HG02678 (cell line): ENCODE data around the gene LEMD1.
"Not testable (repeated sequence)": the region's sequence is repeated elsewhere in the genome, so short reads cannot be mapped to it uniquely, and the experiment has no call there.

Experiments
- ATAC-seq: cut with Tn5 transposase; IDR thresholded peaks from one replicate; pipeline ENCODE4 v1.9.1; 2021; ENCODE audit warnings: mild to moderate bottlenecking, moderate library complexity; ENCODE audit not compliant: unreplicated experiment

The LEMD1 gene

DNA sequence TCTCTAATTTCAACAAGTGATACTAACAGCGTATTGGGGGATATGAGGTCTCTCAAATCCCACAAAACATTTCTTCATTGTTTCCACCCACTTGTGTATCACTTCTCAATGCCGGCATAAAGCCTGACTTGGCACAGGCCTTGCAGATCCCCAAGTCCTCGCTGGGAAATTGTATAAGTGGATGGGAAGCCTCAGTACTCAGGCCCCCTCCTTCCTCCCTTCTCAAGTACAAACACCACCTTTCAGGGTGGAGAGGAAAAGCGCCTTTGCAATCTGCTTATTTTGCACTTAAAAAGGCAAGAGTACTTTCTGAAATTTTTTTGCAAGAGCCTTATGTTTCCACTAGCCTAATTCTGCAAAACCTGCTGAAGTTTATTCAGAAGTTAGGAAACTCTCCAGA lies 39.3 kb downstream of the LEMD1 start:
- no peak for ATAC-seq

DNA sequence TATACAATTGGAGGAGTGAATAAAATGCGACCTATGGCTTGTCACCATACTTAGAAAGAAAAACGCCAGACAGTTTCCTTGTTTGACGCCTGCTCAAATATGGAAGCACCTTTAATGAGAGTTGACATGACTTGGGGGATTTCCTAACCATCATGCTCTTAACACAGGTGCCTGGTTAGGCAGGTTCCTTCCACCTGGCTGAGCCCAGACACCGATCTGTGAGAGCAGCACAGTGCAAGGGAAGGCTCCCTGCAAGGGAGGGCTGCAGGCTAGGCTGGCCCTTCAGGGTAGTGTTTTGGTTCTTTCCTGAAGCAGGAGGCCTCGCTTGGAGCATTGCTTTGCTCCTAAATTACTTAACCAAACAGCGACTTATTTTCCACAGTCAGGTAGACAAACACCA lies 40.6 kb downstream of the LEMD1 start:
- ATAC-seq, result no peak

GRCh38 chr1:205380882-205381281 lies 41.0 kb downstream of the LEMD1 start:
- no peak for ATAC-seq

- ATAC-seq, result no peak
Observed at GRCh38 chr1:205379056-205379455, 42.8 kb downstream of the LEMD1 start.

GRCh38 chr1:205377355-205377754 lies 44.5 kb downstream of the LEMD1 start:
- no peak for ATAC-seq

DNA sequence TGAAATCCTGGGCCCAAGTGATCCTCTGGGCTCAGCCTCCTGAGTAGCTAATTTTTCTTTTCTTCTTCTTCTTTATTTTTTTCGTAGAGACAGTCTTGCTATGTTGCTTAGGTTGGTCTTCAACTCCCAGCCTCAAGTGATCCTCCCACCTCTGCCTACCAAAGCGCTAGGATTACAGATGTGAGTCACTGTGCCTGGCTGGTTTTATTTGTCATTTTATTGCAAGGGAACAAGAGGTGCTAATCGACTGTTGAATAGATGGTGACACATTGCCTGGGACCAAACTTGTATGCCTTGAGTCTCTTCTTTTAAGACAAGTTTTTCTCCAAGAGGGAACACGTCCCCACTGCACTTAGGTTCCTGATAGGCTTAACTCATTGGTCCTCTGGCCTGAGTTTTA lies 45.1 kb downstream of the LEMD1 start:
- no peak for ATAC-seq

- ATAC-seq, result no peak
Observed at GRCh38 chr1:205375835-205376545, 45.9 kb downstream of the LEMD1 start.

DNA sequence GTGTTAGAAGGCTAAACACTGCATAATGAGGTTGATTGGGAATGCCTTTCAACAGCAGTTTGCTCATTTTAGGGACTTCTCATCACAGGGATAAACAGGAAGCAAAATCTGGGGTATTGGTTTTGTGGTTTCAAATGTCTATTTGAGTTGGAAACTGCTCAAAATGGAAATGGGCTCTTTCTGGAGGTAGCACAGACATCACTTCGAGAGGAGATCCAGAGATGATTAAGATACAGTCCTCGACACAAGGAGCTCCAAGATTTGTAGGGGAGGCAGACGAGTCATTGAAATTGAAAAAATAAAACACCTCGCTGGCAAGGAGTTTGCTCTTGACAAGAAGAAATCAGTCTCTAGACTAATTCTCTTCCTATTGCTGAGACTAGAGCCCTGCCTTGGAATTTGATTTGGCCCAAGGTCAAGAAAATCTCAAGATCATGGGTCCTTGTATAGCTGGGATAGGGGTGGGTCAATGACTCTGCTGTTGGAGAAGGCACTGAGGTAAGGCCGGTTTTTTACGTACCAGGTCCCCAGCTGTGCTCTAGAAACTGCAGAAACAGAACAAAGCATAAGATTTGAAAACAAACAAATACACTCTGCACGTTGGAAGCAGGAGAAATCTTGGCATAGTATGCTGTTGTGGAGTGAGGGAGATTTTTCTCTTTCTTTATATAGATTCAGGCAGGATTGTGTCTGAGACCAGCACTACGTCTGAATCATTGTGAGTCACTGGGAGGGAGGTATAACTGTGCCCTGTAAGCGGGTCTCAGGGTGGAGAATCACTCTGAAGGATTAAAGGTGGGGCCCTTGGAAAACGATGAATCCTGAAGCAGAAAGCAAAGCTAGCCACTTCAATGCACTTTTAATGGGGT lies 47.4 kb downstream of the LEMD1 start:
- ATAC-seq, result no peak

DNA sequence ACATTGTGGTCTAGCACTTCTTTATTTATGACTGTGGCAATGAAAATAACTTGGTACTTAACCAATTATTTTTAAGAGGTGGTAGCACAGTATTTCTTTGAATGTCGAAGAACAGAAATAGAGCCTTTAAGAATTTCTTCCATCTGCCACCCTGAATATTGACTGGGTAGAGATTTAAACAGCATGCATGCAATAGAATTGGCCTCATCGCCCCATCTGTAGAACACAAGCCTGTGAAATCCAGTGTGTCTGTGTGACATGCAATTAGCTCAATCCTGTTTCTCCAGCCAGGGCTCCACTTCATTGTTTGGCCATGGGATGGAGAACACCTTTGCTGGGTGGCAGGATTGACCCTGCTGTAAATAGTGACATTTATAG lies 48.1 kb downstream of the LEMD1 start:
- ATAC-seq, result no peak

DNA sequence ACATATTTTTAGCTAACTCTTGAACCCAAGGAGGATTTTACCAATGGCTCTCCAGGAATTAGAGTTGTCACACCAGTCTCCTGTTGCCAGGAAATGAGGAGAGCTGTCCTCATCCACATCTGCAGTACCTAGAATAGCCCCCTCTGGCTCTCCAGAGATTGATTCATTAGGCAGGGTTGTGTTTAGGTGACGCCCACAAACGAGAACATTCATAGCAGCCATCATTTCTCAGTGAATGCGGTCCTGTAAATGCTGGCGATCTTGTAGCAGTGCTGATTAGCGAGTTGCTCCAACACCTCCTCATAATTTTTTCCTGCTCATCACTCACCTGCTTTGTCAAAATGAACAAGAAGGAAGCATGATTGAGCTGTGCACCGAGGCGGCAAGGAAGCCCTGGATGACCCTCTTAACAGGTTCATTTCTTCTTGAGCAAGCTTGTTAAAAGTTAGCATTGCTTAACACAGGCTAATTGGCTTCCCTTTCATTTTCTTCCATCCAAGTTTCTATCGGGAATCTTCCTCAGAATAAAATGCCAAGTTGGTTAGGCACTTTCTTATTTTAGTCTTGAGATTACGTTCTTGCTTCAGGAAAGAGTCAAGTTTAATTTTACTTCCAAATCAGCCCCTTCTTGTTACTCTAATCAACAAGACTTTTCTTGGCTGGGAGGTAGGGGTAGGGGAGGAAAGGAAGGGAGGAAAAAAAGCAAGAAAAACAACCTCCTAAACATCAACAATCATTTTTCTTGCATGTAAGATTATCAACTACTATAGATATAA lies 48.6 kb downstream of the LEMD1 start:
- ATAC-seq, result no peak

DNA sequence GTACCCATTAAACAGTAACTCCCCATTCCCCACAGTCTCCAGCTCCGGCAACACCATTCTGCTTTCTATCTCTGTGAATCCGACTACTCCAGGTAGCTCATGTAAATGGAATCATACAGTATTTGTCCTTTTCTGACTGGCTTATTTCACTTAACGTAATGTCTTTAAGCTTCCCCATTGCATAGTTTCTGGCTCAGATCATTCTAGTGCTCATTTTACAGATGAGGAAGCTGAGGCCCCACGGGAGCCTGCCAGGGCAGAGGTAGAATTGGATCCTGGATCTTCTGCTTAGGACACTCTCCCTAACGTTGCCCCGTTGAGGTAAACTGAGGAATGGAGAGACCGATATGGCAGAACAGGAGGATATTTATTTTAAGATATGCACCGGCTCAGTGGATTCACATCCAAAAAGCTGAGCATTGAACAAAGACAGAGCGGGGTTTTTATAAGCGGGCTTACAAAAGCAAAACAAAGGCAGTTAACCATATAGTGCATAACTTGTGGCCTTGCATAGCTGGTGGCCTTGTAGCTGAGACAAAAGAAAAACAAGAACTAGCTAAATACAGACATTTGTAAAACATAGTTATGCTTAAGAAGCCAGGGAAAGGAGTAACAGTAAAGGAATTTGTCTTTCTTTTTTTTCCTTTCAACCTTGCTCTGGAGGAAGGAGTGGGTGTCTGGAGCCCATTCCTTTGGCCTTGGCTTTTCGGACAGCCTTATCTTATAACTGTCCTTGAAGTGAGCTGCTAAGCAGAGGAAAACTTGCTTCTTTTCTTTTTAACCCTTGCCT lies 49.8 kb downstream of the LEMD1 start:
- no peak for ATAC-seq

DNA sequence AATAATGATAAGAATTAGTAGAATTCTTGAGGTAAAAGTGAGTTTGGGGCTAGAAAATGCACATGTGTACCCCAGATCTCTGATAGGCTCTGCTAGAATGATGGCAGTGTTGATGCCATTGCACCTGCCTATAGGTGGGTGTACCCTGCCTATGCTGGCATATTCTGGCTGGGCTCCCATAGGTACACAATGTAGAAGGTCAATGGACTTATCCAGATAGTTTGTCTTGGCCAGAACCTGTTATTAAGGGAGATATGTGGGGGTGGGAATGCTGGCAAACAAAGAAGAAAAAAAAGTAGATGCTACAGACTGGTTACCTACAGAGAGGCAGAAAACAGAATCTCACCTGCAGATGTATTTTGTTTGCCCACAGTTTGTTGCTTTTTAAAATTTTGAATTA lies 51.1 kb downstream of the LEMD1 start:
- no peak for ATAC-seq

DNA sequence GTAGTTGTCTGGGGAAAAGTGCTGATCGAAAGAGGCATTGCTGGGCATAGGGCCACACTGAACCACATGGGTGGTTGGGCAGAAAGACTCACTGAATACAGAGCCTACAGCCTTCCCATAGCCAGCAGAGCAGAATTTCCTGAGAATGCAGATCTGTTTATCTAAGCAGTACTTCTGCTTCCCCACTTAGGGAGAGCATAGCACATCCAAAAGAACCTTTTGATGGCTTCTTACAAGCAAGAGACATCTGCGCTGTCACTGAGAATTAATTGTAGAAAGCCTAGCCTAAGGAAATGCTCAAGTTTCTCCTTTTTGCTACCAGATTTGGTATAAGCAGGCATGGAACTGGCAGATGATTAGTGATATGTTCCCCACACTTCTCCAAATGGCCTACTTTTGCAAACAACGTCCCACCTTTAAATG lies 52.1 kb downstream of the LEMD1 start:
- ATAC-seq, result no peak

- no peak for ATAC-seq
Observed at GRCh38 chr1:205368478-205368877, 53.4 kb downstream of the LEMD1 start.

GRCh38 chr1:205365945-205366463 lies 55.9 kb downstream of the LEMD1 start:
- ATAC-seq, result no peak

GRCh38 chr1:205365086-205365485 lies 56.8 kb downstream of the LEMD1 start:
- ATAC-seq, result not testable (repeated sequence)

- ATAC-seq, result no peak
Observed at GRCh38 chr1:205360891-205361290, 61.0 kb downstream of the LEMD1 start.

DNA sequence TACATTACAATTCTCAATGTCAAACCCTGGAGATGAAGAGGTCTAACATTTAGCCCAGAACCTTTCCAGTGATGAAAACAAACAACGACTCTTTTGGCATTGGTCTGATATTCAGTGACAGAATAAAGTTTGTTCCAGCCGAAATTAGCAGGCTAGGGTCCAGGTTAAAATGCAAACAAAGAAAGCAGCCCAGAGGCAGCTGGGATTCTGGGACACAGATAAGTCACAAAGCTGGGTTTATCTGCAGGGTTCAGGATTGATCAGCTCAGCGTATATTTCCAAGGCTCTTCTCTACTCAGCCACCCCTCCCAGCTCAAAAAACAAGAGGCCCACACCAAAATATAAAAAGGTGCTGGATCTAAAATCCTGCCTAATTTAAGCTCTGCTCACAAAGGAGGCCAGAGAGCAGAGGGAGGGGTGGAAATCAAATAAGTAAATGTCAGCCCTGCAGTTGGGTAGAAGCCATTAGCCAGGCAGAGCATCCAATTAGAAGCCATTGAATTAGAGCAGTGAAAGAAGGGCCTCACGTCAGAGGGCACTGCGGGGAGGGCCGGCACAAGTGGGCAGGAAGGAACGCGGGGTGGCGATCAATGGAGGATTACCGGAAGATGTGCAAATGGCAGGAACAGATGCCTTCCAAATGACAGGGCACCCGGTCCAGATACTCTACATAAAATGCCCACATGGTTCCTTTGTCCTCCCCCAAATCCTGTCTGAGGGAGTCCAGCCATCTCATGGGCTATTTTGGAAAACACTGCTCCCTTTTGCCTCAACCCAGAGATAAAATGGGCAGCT lies 61.9 kb downstream of the LEMD1 start:
- ATAC-seq, result no peak

GRCh38 chr1:205358579-205358978 lies 63.3 kb downstream of the LEMD1 start:
- ATAC-seq, result no peak

DNA sequence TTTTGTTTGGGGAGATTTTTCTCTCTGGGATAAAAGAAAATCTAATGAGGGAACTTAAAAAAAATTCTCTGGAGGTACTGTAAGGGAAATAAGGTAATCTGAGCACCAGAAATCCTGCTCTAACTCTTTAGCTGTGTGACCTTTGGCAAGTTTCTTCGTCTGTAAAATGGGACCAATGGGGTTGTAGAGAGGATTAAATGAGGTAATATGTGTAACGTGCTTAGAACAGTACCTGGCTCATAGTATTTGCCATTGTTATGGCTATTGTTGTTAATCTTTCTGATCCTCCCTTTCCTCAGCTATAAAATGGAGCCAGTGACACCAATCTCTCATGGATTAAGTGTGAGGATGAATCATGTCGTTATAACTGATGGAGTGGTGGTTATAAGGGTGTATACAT lies 64.3 kb downstream of the LEMD1 start:
- no peak for ATAC-seq
